GM23338 (cell line): ENCODE measurements around the gene GPX1. TPM values are rescaled to one million over a fixed set of nuclear protein-coding genes. Genes with fewer than 3 reads are reported as not detected.
"Not testable (repeated sequence)": the region's sequence is repeated elsewhere in the genome, so short reads cannot be mapped to it uniquely, and the experiment has no call there.

Experiments used
- ATAC-seq: fragments of 200-7000 bp; cut with Tn5 transposase; 3 replicates; pipeline ENCODE4 v1.9.1; 2020
- DNase-seq: peaks from one replicate; pipeline ENCODE4 v3.0.0-alpha.2; 2015; ENCODE audit warnings: low spot score
- H2AFZ ChIP-seq: fragments of 200-600 bp; sonication (generic); 2 replicates; pipeline ENCODE4 v1.8.0; 2016; ENCODE audit warnings: antibody characterized with exemption, mild to moderate bottlenecking, moderate library complexity
- H3F3A ChIP-seq: fragments of 200-600 bp; sonication (generic); replicated peaks from 2 replicates; pipeline ENCODE4 v1.8.0; 2017; ENCODE audit warnings: antibody characterized with exemption, mixed run types, low read depth
- H3K27ac ChIP-seq: fragments of 200-600 bp; sonication (generic); 2 replicates; pipeline ENCODE4 v1.6.1; 2016; ENCODE audit warnings: low read depth
- H3K27me3 ChIP-seq: fragments of 200-600 bp; sonication (generic); 2 replicates; pipeline ENCODE4 v1.8.0; 2016; ENCODE audit warnings: mild to moderate bottlenecking, mixed run types, moderate library complexity; ENCODE audit not compliant: insufficient read depth
- H3K36me3 ChIP-seq: fragments of 200-600 bp; sonication (generic); 2 replicates; pipeline ENCODE4 v1.8.0; 2016; ENCODE audit warnings: mild to moderate bottlenecking; ENCODE audit not compliant: insufficient read depth
- H3K4me1 ChIP-seq: fragments of 200-600 bp; sonication (generic); 2 replicates; pipeline ENCODE4 v1.8.0; 2016; ENCODE audit warnings: mild to moderate bottlenecking, moderate library complexity; ENCODE audit not compliant: insufficient read depth
- H3K4me2 ChIP-seq: fragments of 200-600 bp; sonication (generic); 2 replicates; pipeline ENCODE4 v1.7.1; 2017; ENCODE audit warnings: mixed run types
- H3K4me3 ChIP-seq: fragments of 200-600 bp; sonication (generic); 2 replicates; pipeline ENCODE4 v1.6.1; 2016; ENCODE audit warnings: mixed run types
- H3K79me2 ChIP-seq: fragments of 200-600 bp; sonication (generic); replicated peaks from 2 replicates; pipeline ENCODE4 v1.8.0; 2017; ENCODE audit warnings: mild to moderate bottlenecking; ENCODE audit not compliant: insufficient read depth
- H3K9me2 ChIP-seq: fragments of 200-600 bp; sonication (generic); 2 replicates; pipeline ENCODE4 v1.8.0; 2017; ENCODE audit not compliant: insufficient read depth
- H4K20me1 ChIP-seq: fragments of 200-600 bp; sonication (generic); replicated peaks from 2 replicates; pipeline ENCODE4 v1.8.0; 2017; ENCODE audit warnings: mild to moderate bottlenecking; ENCODE audit not compliant: insufficient read depth
- H3K27ac Mint-ChIP-seq: 2 replicates; pipeline ENCODE4 v1.8.0; 2020; ENCODE audit warnings: inconsistent platforms, mild to moderate bottlenecking, moderate library complexity, mixed read lengths
- H3K27me3 Mint-ChIP-seq: 3 replicates; pipeline ENCODE4 v1.8.0; 2022; ENCODE audit warnings: low read depth, mild to moderate bottlenecking, moderate library complexity, mixed read lengths, inconsistent platforms; ENCODE audit not compliant: insufficient read depth, poor library complexity
- H3K36me3 Mint-ChIP-seq: 3 replicates; pipeline ENCODE4 v1.8.0; 2021; ENCODE audit warnings: low read depth, mild to moderate bottlenecking, inconsistent platforms, moderate library complexity, mixed read lengths
- H3K4me1 Mint-ChIP-seq: 3 replicates; pipeline ENCODE4 v1.8.0; 2020; ENCODE audit warnings: mild to moderate bottlenecking, inconsistent platforms, mixed read lengths
- H3K4me3 Mint-ChIP-seq: 3 replicates; pipeline ENCODE4 v1.8.0; 2021; ENCODE audit warnings: moderate library complexity, mild to moderate bottlenecking, inconsistent platforms, mixed read lengths
- H3K9me3 Mint-ChIP-seq: 3 replicates; pipeline ENCODE4 v1.8.0; 2020; ENCODE audit warnings: moderate library complexity, mild to moderate bottlenecking, inconsistent platforms, mixed read lengths
- NANOG ChIP-seq: IDR thresholded peaks from 2 replicates; pipeline ENCODE4 v1.6.1; 2016; ENCODE audit warnings: antibody characterized with exemption, borderline replicate concordance
- polyA plus RNA-seq: library from polyadenylated mRNA; unstranded; fragments of >200 nt; fragmentation: Nextera tagmentation; extraction: Ambion mirVana; gene quantifications from 2 replicates; pipeline ENCODE4 v1.2.1, GENCODE V29; 2016
- total RNA-seq: library from RNA; depleted of rRNA; stranded (reverse); fragments of >200 nt; shearing (Covaris generic); gene quantifications from 2 replicates; pipeline ENCODE4 v1.2.3, GENCODE V29; 2014
- TF ChIP-seq, protein P1 (sequence below), 2 experiments: fragments of 200-600 bp in 1 of 2; sonication (generic) in 1 of 2; conservative IDR thresholded peaks; 2 replicates each; pipeline versions ENCODE4 v1.5.1 to v1.6.1; 2016 to 2017; ENCODE audit warnings: antibody characterized with exemption in 2 of 2, low read depth in 2 of 2, mild to moderate bottlenecking in 2 of 2, moderate library complexity in 1 of 2
- TF ChIP-seq, protein P2 (sequence below): fragments of 250-450 bp; sonication (Bioruptor Pico); IDR thresholded peaks from 2 replicates; pipeline ENCODE4 v1.5.0; 2020; ENCODE audit warnings: mild to moderate bottlenecking, moderate library complexity

GPX1 gene
- total and polyA plus RNA-seq, 2 experiments from 2014 or later = 247 to 394 TPM

DNA sequence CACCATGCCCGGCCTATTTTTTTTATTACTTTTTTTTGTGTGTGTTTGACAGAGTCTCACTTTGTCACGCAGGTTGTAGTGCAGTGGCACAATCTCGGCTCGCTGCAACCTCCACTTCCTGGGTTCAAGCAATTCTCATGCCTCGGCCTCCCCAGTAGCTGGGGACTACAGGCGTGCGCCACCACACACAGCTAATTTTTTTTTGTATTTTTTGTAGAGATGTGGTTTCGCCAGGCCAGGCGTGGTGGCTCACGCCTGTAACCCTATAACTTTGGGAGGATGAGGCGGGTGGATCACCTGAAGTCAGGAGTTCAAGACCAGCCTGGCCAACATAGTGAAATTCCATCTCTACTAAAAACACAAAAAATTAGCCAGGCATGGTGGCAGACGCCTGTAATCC, 9.8 kb downstream of the GPX1 start:
- H2AFZ ChIP-seq, H4K20me1 ChIP-seq, H3K4me1 Mint-ChIP-seq, H3K27me3 Mint-ChIP-seq, H3K9me2 ChIP-seq, H3K36me3 Mint-ChIP-seq, H3K36me3 ChIP-seq, H3K4me3 Mint-ChIP-seq, H3K9me3 Mint-ChIP-seq, H3K27ac Mint-ChIP-seq, H3K4me3 ChIP-seq, DNase-seq, H3K27ac ChIP-seq, H3K27me3 ChIP-seq, H3K79me2 ChIP-seq, H3K4me1 ChIP-seq, ATAC-seq, H3K4me2 ChIP-seq, H3F3A ChIP-seq: not testable (repeated sequence)

- H3K27me3 Mint-ChIP-seq = no peaks in the 10 kb centered on the region
These were observed 11.3 kb downstream of the GPX1 start for GRCh38 chr3:49346797-49347251.

More at GRCh38 chr3:49346797-49347251, 11.3 kb downstream of the GPX1 start:
- Histone ChIP-seq H3K4me3 (no peak overlapping the region), H3K27ac (no peak overlapping the region), H3K27me3 (no peaks in the 10 kb centered on the region), H3K4me2 (no peak overlapping the region), H2AFZ (no peak overlapping the region), H3K4me1 (no peaks in the 10 kb centered on the region), H3K79me2 (no peaks in the 10 kb centered on the region), H4K20me1 (no peaks in the 10 kb centered on the region), H3F3A (no peaks in the 10 kb centered on the region), H3K9me2 (no peaks in the 10 kb centered on the region), H3K36me3 (no peaks in the 10 kb centered on the region)
- no peaks in the 10 kb centered on the region for H3K9me3 Mint-ChIP-seq
- no peak for DNase-seq
- no peaks in the 10 kb centered on the region for H3K36me3 Mint-ChIP-seq
- no peak overlapping the region for H3K4me3 Mint-ChIP-seq
- no peak overlapping the region for H3K27ac Mint-ChIP-seq
- TF ChIP-seq, protein P1, sequence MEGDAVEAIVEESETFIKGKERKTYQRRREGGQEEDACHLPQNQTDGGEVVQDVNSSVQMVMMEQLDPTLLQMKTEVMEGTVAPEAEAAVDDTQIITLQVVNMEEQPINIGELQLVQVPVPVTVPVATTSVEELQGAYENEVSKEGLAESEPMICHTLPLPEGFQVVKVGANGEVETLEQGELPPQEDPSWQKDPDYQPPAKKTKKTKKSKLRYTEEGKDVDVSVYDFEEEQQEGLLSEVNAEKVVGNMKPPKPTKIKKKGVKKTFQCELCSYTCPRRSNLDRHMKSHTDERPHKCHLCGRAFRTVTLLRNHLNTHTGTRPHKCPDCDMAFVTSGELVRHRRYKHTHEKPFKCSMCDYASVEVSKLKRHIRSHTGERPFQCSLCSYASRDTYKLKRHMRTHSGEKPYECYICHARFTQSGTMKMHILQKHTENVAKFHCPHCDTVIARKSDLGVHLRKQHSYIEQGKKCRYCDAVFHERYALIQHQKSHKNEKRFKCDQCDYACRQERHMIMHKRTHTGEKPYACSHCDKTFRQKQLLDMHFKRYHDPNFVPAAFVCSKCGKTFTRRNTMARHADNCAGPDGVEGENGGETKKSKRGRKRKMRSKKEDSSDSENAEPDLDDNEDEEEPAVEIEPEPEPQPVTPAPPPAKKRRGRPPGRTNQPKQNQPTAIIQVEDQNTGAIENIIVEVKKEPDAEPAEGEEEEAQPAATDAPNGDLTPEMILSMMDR (conservative IDR thresholded peaks at IDR 0.05; ENCODE audit: low read depth in 2 of 2) = no peak
- TF ChIP-seq NANOG = no peak
- TF ChIP-seq, protein P2, sequence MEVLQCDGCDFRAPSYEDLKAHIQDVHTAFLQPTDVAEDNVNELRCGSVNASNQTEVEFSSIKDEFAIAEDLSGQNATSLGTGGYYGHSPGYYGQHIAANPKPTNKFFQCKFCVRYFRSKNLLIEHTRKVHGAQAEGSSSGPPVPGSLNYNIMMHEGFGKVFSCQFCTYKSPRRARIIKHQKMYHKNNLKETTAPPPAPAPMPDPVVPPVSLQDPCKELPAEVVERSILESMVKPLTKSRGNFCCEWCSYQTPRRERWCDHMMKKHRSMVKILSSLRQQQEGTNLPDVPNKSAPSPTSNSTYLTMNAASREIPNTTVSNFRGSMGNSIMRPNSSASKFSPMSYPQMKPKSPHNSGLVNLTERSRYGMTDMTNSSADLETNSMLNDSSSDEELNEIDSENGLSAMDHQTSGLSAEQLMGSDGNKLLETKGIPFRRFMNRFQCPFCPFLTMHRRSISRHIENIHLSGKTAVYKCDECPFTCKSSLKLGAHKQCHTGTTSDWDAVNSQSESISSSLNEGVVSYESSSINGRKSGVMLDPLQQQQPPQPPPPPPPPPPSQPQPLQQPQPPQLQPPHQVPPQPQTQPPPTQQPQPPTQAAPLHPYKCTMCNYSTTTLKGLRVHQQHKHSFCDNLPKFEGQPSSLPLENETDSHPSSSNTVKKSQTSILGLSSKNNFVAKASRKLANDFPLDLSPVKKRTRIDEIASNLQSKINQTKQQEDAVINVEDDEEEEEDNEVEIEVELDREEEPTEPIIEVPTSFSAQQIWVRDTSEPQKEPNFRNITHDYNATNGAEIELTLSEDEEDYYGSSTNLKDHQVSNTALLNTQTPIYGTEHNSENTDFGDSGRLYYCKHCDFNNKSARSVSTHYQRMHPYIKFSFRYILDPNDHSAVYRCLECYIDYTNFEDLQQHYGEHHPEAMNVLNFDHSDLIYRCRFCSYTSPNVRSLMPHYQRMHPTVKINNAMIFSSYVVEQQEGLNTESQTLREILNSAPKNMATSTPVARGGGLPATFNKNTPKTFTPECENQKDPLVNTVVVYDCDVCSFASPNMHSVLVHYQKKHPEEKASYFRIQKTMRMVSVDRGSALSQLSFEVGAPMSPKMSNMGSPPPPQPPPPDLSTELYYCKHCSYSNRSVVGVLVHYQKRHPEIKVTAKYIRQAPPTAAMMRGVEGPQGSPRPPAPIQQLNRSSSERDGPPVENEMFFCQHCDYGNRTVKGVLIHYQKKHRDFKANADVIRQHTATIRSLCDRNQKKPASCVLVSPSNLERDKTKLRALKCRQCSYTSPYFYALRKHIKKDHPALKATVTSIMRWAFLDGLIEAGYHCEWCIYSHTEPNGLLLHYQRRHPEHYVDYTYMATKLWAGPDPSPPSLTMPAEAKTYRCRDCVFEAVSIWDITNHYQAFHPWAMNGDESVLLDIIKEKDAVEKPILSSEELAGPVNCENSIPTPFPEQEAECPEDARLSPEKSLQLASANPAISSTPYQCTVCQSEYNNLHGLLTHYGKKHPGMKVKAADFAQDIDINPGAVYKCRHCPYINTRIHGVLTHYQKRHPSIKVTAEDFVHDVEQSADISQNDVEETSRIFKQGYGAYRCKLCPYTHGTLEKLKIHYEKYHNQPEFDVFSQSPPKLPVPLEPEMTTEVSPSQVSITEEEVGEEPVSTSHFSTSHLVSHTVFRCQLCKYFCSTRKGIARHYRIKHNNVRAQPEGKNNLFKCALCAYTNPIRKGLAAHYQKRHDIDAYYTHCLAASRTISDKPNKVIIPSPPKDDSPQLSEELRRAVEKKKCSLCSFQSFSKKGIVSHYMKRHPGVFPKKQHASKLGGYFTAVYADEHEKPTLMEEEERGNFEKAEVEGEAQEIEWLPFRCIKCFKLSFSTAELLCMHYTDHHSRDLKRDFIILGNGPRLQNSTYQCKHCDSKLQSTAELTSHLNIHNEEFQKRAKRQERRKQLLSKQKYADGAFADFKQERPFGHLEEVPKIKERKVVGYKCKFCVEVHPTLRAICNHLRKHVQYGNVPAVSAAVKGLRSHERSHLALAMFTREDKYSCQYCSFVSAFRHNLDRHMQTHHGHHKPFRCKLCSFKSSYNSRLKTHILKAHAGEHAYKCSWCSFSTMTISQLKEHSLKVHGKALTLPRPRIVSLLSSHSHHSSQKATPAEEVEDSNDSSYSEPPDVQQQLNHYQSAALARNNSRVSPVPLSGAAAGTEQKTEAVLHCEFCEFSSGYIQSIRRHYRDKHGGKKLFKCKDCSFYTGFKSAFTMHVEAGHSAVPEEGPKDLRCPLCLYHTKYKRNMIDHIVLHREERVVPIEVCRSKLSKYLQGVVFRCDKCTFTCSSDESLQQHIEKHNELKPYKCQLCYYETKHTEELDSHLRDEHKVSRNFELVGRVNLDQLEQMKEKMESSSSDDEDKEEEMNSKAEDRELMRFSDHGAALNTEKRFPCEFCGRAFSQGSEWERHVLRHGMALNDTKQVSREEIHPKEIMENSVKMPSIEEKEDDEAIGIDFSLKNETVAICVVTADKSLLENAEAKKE = no peak
- no peak for ATAC-seq
- peaks cover 2% of the 10 kb centered on the region; the same call in 1 of the 3 replicates for H3K4me1 Mint-ChIP-seq
